PFSK-1 (cell line): ENCODE measurements around the gene MRPL4.

Source experiments
- FOXP2 ChIP-seq: optimal IDR thresholded peaks from 2 replicates; pipeline ENCODE3; 2011; ENCODE audit warnings: borderline replicate concordance, control low read depth, inconsistent platforms; ENCODE audit not compliant: insufficient read depth; ENCODE audit errors: extremely low read length, extremely low read depth
- POLR2AphosphoS5 ChIP-seq: IDR thresholded peaks from 2 replicates; pipeline ENCODE4 v1.6.1; 2012; ENCODE audit warnings: low read depth, mild to moderate bottlenecking, control low read depth, low read length, moderate library complexity
- SIN3A ChIP-seq: IDR thresholded peaks from 2 replicates; pipeline ENCODE4 v1.6.1; 2012; ENCODE audit warnings: mild to moderate bottlenecking, low read length, moderate library complexity, borderline replicate concordance; ENCODE audit not compliant: insufficient read depth
- TAF1 ChIP-seq: IDR thresholded peaks from 2 replicates; pipeline ENCODE4 v1.6.1; 2012; ENCODE audit warnings: low read length, control low read depth, borderline replicate concordance; ENCODE audit not compliant: insufficient read depth
- TF ChIP-seq, protein P1 (sequence below), 2 experiments: IDR thresholded peaks; 2 replicates each; pipeline versions ENCODE4 v1.6.1 to v1.8.0; 2011 to 2012; ENCODE audit warnings: low read depth in 2 of 2, low read length in 2 of 2, control low read depth in 1 of 2, inconsistent platforms in 1 of 2, mild to moderate bottlenecking in 1 of 2, moderate library complexity in 1 of 2; ENCODE audit not compliant: insufficient read depth in 1 of 2

The MRPL4 gene

DNA sequence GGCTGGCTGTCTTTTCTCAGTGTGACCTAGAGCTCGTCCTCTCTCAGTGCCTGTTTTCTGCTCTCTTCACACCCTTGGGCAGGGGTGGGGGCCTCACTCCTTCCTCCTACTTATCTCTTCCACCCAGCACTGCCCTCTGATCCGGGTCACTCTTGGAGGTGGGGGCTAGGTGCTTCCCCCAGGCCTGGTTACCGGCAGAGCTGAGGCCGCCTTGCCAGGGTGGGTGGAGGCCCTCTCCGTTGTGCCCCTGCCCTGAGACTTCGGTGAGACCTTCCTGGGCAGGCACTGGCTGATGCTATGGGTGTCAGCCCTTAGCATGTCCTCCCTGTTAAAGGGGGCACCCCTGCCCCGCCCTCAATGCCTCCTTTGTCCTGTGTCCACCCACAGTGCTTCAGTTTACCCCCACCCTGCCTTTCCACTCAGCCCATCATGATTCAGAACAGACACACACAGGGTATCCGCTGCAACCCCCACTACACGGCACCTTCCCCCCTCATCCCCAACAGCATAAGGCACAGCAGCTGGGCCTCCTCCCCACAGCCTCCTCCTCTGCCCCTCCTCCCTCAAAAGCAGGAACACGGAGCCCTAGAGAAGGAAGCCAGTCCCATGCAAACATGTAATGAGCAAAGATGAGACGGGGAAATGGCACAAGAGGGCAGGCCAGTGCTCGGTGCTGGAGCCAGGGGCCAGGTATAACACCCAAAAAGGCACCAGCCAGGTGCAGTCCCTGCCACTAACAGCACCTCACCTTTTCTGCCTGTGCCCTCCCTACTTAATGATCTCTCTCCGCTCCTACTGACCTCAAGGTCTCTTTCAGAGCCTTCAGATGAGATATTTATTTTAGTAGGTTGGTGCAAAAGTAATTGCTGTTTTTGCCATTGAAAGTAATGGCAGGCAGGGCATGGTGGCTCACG is 47.8 kb downstream of the MRPL4 start:
- TF ChIP-seq POLR2AphosphoS5, result no peak
- TF ChIP-seq FOXP2, result no peak
- TF ChIP-seq SIN3A, result no peak
- TF ChIP-seq, protein P1, sequence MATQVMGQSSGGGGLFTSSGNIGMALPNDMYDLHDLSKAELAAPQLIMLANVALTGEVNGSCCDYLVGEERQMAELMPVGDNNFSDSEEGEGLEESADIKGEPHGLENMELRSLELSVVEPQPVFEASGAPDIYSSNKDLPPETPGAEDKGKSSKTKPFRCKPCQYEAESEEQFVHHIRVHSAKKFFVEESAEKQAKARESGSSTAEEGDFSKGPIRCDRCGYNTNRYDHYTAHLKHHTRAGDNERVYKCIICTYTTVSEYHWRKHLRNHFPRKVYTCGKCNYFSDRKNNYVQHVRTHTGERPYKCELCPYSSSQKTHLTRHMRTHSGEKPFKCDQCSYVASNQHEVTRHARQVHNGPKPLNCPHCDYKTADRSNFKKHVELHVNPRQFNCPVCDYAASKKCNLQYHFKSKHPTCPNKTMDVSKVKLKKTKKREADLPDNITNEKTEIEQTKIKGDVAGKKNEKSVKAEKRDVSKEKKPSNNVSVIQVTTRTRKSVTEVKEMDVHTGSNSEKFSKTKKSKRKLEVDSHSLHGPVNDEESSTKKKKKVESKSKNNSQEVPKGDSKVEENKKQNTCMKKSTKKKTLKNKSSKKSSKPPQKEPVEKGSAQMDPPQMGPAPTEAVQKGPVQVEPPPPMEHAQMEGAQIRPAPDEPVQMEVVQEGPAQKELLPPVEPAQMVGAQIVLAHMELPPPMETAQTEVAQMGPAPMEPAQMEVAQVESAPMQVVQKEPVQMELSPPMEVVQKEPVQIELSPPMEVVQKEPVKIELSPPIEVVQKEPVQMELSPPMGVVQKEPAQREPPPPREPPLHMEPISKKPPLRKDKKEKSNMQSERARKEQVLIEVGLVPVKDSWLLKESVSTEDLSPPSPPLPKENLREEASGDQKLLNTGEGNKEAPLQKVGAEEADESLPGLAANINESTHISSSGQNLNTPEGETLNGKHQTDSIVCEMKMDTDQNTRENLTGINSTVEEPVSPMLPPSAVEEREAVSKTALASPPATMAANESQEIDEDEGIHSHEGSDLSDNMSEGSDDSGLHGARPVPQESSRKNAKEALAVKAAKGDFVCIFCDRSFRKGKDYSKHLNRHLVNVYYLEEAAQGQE (IDR thresholded peaks at IDR 0.05; ENCODE audit: insufficient read depth in 1 of 2, low read depth in 2 of 2, low read length in 2 of 2), result no peak
- no peak for TF ChIP-seq TAF1

DNA sequence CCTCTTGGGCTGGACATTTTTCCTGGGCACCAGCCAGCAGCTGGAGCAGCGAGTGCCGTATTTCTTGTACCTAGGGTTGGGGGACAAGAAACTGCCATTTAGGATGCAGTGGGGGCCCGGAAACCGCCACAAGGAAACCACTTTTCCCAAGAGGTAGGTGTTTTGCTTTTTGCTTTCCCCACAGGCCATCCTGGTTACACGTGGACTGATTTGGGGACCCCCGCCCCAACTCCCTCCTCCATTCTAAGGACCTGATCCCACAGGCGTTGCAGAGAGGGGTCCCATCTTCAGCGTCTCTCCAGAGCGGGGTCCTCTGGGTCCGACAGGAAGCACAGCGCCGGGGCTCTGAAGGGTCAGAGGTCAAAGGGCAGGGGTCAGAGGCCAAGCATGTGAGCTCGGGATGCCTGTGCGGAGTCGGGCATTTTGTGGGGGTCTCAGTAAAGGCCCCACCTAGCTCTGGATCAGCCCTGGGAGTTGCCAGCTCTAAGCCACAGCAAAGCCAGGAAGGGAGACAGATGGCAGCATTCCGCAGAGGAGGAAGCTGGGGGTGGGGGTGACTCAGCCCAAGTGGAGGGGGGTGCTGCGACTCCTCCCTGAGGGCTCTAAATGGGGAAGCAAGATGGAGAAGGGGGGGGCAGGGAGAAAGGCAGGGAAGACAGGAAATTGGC is 53.3 kb downstream of the MRPL4 start:
- TF ChIP-seq FOXP2 (no peak), TAF1 (no peak), SIN3A (no peak), POLR2AphosphoS5 (no peak)
- TF ChIP-seq, protein P1 (IDR thresholded peaks at IDR 0.05; ENCODE audit: insufficient read depth in 1 of 2, low read depth in 2 of 2, low read length in 2 of 2), result no peak

DNA sequence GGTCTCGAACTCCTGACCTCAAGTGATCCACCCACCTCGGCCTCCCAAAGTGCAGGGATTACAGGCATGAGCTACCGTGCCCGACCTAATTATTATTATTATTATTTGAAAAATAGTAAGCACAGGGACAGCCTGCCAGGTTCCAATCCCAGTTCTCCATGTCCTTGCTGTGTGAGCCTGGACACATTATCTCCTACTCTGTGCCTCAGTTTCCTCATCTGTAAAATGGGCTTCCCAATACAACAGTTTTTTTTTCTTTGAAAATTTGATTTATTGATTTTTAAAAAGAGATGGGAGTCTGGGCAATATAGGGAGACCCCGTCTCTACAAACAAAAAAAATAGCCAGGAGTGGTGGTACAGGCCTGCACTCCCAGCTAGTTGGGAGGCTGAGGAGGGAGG is 54.3 kb downstream of the MRPL4 start:
- no peak for TF ChIP-seq TAF1
- no peak for TF ChIP-seq SIN3A
- TF ChIP-seq POLR2AphosphoS5, result no peak
- no peak for TF ChIP-seq FOXP2
- TF ChIP-seq, protein P1 (IDR thresholded peaks at IDR 0.05; ENCODE audit: insufficient read depth in 1 of 2, low read depth in 2 of 2, low read length in 2 of 2), result no peak

DNA sequence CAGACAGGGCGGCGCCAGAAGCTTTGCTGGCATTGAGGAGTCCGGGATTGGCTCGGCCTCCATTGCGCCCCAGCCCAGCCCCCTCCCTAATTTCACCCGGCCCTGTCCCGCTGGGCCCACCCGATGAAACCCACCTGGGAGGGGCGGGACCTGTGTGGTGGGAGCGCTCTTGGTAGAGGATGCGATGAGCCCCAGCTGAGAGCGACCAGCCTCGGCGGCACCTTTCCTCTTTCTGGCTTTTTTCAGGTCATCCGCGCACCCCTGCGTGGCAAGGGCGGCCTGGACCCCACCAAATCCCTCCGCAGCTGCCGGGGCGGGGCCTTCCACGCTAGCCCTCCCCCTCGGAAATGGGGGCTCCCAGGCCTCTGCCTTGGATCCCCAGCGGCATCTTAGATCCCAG is 57.4 kb downstream of the MRPL4 start, which contains the start of gene ZGLP1:
TSS of gene ZGLP1 (minus strand) at position 393 of the 400 bp plus-strand sequence.
- no peak for TF ChIP-seq POLR2AphosphoS5
- TF ChIP-seq, protein P1 (IDR thresholded peaks at IDR 0.05; ENCODE audit: insufficient read depth in 1 of 2, low read depth in 2 of 2, low read length in 2 of 2), result no peak
